Effector CD8-positive, alpha-beta T cell (primary cell): Measurements from ENCODE around the gene APOC4.

Source experiments
- DNase-seq: peaks from one replicate; lab custom pipeline; 2025; lab: John Stamatoyannopoulos, UW

The APOC4 gene

DNA sequence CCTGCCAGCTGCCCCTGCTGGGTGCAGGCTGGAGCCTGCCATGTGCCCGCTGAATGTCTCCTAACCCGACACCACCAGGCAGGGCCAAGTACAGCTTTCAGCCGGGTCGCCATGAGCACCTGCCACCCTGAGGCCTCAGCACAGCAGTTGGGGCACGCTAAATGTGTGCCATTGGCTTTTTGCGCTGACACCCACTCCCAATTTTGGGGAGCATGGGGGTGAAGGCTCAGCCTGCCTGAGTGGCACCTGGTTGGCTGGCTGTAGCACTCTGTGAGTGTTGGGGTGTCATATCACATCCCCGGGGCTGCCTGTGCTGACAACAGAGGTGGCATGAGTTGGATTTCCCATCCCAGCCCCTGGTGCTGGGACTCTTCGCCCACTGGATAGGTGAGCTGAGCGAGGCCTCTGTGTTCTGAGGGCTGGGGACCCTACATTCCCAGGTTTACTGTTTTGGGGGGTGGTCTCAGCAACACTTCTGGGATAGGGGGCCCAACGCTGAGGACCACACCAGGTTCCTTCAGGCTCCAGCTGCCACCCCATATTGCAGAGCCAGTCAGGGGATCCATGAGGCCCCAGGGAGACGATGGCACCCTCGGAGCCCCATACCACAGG, 52.0 kb downstream of the APOC4 start:
- no peak for DNase-seq
